ENCODE results near the gene RIMBP2. TPM values are rescaled to one million over a fixed set of nuclear protein-coding genes. Genes with fewer than 3 reads are reported as not detected.

The RIMBP2 gene
- total RNA-seq, 1 donor from 2014 or later = 0.09 TPM

DNA sequence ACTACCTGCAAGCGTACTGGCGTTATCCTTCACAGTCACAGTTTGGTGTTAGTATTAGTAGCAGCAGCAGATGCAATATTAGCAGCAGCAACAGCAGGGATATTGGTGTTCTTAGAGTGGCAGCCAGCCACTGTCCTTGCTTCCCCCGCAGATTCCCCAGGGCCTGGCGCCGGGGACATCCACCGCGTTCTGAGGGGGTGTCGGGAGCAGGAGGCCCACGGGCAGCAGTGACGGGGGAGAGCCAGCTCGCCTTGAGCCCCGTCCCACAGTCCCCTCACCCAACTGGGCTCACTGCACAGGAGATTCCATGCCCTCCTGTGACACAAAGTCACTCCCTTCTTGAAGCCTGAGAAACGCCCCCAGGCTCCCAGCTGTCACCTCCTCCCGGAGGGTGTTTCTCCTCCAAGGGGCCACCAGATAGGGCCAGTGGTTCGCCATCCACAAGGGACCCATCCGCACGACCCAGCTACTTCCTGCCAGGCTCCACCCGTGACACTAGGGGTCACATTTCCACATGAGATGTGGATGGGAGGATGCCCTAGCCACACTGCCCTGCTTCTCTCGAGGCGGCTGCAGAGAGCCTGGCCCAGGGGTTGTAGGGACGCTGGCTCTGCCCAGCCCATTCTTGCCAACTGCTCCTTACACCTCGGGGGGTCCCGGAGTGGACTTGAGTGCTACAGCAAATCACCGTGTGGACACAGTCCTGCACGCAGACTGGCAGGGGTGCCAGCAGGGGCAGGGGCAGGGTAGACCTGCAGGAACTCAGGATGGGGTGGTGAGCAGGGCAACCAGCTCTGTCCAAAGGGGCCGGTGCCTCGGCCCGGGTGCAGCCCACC lies 255.3 kb downstream of the RIMBP2 start:
- DNase-seq (no peak), ATAC-seq (no peak)
- Histone ChIP-seq H3K36me3 (no peaks in the 10 kb centered on the region), H3K4me3 (no peak overlapping the region), H3K9me3 (no peaks in the 10 kb centered on the region), H3K27me3 (no peaks in the 10 kb centered on the region), H3K27ac (no peak overlapping the region), H3K4me1 (no peaks in the 10 kb centered on the region)
- TF ChIP-seq, protein P1, sequence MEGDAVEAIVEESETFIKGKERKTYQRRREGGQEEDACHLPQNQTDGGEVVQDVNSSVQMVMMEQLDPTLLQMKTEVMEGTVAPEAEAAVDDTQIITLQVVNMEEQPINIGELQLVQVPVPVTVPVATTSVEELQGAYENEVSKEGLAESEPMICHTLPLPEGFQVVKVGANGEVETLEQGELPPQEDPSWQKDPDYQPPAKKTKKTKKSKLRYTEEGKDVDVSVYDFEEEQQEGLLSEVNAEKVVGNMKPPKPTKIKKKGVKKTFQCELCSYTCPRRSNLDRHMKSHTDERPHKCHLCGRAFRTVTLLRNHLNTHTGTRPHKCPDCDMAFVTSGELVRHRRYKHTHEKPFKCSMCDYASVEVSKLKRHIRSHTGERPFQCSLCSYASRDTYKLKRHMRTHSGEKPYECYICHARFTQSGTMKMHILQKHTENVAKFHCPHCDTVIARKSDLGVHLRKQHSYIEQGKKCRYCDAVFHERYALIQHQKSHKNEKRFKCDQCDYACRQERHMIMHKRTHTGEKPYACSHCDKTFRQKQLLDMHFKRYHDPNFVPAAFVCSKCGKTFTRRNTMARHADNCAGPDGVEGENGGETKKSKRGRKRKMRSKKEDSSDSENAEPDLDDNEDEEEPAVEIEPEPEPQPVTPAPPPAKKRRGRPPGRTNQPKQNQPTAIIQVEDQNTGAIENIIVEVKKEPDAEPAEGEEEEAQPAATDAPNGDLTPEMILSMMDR (IDR thresholded peaks at IDR 0.05) = no peak
- intact Hi-C loops (cut with DNase I) = no loop called here

DNA sequence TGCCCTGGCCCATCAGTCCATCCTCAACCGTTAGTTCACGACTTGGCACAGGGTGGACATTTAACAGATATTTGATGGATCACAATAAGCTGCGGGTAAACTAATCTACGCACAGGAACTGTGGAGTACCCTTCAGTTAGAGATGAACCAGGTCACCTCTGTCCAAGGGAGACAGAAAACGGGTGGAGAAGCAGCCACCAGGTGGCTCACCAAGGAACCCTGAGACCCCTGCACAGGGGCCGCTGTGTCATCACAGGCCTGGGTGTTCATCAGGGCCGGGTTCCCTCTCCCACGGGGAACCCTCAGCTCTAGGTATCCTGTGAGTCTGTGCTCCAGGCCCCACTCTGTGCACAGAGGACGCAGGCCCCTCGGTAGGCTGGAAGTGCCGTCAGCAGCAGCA lies 256.2 kb downstream of the RIMBP2 start:
- H3K36me3 ChIP-seq = no peaks in the 10 kb centered on the region
- no peak overlapping the region for H3K27ac ChIP-seq
- no peaks in the 10 kb centered on the region for H3K4me1 ChIP-seq
- intact Hi-C loops (cut with DNase I) = no loop called here
- TF ChIP-seq, protein P1 (IDR thresholded peaks at IDR 0.05) = no peak
- H3K9me3 ChIP-seq = no peaks in the 10 kb centered on the region
- DNase-seq (no peak), ATAC-seq (no peak)
- H3K4me3 ChIP-seq = no peak overlapping the region
- no peaks in the 10 kb centered on the region for H3K27me3 ChIP-seq

- H3K4me1 ChIP-seq = no peaks in the 10 kb centered on the region
- ATAC-seq (no peak), DNase-seq (no peak)
- H3K4me3 ChIP-seq = no peak overlapping the region
- H3K36me3 ChIP-seq = no peaks in the 10 kb centered on the region
- H3K27ac ChIP-seq = no peak overlapping the region
- TF ChIP-seq, protein P1 (IDR thresholded peaks at IDR 0.05) = no peak
- intact Hi-C loops (cut with DNase I) = no loop called here
- H3K9me3 ChIP-seq = no peaks in the 10 kb centered on the region
- no peaks in the 10 kb centered on the region for H3K27me3 ChIP-seq
Measured at GRCh38 chr12:130458341-130458740, 257.8 kb downstream of the RIMBP2 start.

DNA sequence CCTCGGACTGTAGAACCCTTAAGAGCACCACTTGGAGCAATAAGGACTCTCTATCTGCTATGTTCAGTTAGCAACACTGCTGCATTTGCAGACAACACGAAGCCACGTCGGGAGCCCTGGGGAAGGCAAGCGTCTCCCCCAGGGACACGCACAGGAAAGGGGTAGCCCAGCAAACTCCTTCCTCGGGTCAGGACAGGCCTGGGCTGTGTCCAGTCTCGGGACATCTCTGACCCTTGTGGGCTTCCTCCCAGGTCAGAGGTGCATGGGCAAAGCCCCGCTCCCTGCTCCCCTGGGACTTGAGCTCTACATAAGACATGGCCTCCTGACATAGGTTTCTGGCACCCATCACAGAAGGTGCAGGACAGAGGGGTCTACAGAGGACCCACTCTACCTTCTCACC lies 258.9 kb downstream of the RIMBP2 start:
- Histone ChIP-seq H3K4me1 (no peaks in the 10 kb centered on the region), H3K9me3 (no peaks in the 10 kb centered on the region), H3K4me3 (no peak overlapping the region), H3K36me3 (no peaks in the 10 kb centered on the region), H3K27ac (no peak overlapping the region), H3K27me3 (no peaks in the 10 kb centered on the region)
- TF ChIP-seq, protein P1 (IDR thresholded peaks at IDR 0.05) = no peak
- intact Hi-C loops (cut with DNase I) = no loop called here
- no peak for DNase-seq
- ATAC-seq = no peak

GRCh38 chr12:130456375-130457199 lies 259.5 kb downstream of the RIMBP2 start:
- Histone ChIP-seq H3K4me3 (no peak overlapping the region), H3K36me3 (no peaks in the 10 kb centered on the region), H3K9me3 (no peaks in the 10 kb centered on the region), H3K27me3 (no peaks in the 10 kb centered on the region), H3K27ac (no peak overlapping the region), H3K4me1 (no peaks in the 10 kb centered on the region)
- no peak for ATAC-seq
- TF ChIP-seq, protein P1 (IDR thresholded peaks at IDR 0.05) = no peak
- intact Hi-C loops (cut with DNase I) = no loop called here
- DNase-seq = no peak
